SK-N-SH (cell line): ENCODE data around the gene KIF1A.
"Not testable (repeated sequence)": the region's sequence is repeated elsewhere in the genome, so short reads cannot be mapped to it uniquely, and the experiment has no call there.

Experiments
- EP300 ChIP-seq, 2 experiments: IDR thresholded peaks; 2 replicates each; pipeline versions ENCODE4 v1.4.0 to v1.6.1; 2012; ENCODE audit warnings: borderline replicate concordance in 1 of 2, low read depth in 1 of 2, low read length in 1 of 2
- EZH2phosphoT487 ChIP-seq: fragments of 200-600 bp; sonication (generic); IDR thresholded peaks from 2 replicates; pipeline ENCODE4 v1.6.1; 2017; ENCODE audit warnings: low read depth, mixed run types, mild to moderate bottlenecking, antibody characterized with exemption, moderate library complexity, borderline replicate concordance
- JUND ChIP-seq: IDR thresholded peaks from 2 replicates; pipeline ENCODE4 v1.4.0; 2012
- MEF2A ChIP-seq: IDR thresholded peaks from 2 replicates; pipeline ENCODE4 v1.4.0; 2012; ENCODE audit warnings: low read depth, borderline replicate concordance
- POLR2AphosphoS5 ChIP-seq: IDR thresholded peaks from 2 replicates; pipeline ENCODE4 v1.6.1; 2012; ENCODE audit warnings: low read depth, low read length
- RAD21 ChIP-seq: IDR thresholded peaks from 2 replicates; pipeline ENCODE4 v1.6.1; 2012; ENCODE audit warnings: mild to moderate bottlenecking, low read length
- SIN3A ChIP-seq: IDR thresholded peaks from 2 replicates; pipeline ENCODE4 v1.6.1; 2012; ENCODE audit warnings: low read depth, mild to moderate bottlenecking, low read length, moderate library complexity, borderline replicate concordance
- TCF12 ChIP-seq: IDR thresholded peaks from 2 replicates; pipeline ENCODE4 v1.4.0; 2012
- YY1 ChIP-seq: IDR thresholded peaks from 2 replicates; pipeline ENCODE4 v1.4.0; 2012; ENCODE audit warnings: low read depth, mild to moderate bottlenecking
- TF ChIP-seq, protein P1 (sequence below): fragments of 200-600 bp; sonication (generic); IDR thresholded peaks from 2 replicates; pipeline ENCODE4 v1.6.1; 2017; ENCODE audit warnings: antibody characterized with exemption, mild to moderate bottlenecking, moderate library complexity
- TF ChIP-seq, protein P2 (sequence below): fragments of 150-350 bp; IDR thresholded peaks from 2 replicates; pipeline ENCODE4 v1.6.1; 2017; ENCODE audit warnings: antibody characterized with exemption, low read length, low read depth, borderline replicate concordance

DNA sequence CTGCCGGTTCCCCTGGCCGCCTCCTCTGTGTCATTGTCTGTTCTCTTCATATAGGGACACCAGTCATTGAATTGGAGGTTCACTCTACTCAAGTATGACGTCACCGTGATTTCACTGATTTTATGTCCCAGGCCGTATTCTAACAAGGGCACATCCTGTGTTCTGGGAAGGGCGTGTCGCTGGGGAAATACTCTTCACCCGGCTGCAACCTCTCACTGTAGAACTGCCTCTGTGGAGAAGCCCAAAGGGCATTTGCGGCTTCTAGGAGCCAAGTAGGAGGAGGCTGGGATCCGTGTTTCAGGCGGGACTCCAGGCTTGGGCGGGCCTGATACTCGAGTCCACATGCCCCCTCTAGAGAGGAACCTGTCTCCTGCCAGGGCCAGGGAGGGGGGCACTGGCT, 123.5 kb downstream of the KIF1A start:
- TF ChIP-seq EP300 (IDR thresholded peaks at IDR 0.05; ENCODE audit: borderline replicate concordance in 1 of 2, low read depth in 1 of 2, low read length in 1 of 2); RAD21; JUND; YY1; POLR2AphosphoS5; EZH2phosphoT487; SIN3A; TCF12; MEF2A: not testable (repeated sequence)
- TF ChIP-seq, protein P1, sequence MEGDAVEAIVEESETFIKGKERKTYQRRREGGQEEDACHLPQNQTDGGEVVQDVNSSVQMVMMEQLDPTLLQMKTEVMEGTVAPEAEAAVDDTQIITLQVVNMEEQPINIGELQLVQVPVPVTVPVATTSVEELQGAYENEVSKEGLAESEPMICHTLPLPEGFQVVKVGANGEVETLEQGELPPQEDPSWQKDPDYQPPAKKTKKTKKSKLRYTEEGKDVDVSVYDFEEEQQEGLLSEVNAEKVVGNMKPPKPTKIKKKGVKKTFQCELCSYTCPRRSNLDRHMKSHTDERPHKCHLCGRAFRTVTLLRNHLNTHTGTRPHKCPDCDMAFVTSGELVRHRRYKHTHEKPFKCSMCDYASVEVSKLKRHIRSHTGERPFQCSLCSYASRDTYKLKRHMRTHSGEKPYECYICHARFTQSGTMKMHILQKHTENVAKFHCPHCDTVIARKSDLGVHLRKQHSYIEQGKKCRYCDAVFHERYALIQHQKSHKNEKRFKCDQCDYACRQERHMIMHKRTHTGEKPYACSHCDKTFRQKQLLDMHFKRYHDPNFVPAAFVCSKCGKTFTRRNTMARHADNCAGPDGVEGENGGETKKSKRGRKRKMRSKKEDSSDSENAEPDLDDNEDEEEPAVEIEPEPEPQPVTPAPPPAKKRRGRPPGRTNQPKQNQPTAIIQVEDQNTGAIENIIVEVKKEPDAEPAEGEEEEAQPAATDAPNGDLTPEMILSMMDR = not testable (repeated sequence)
- TF ChIP-seq, protein P2, sequence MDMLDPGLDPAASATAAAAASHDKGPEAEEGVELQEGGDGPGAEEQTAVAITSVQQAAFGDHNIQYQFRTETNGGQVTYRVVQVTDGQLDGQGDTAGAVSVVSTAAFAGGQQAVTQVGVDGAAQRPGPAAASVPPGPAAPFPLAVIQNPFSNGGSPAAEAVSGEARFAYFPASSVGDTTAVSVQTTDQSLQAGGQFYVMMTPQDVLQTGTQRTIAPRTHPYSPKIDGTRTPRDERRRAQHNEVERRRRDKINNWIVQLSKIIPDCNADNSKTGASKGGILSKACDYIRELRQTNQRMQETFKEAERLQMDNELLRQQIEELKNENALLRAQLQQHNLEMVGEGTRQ = not testable (repeated sequence)
